Fibroblast of villous mesenchyme (primary cell): ENCODE data around the gene KIF21B. TPM values are rescaled to one million over a fixed set of nuclear protein-coding genes. Genes with fewer than 3 reads are reported as not detected.

Experiments
- DNase-seq: peaks from one replicate; pipeline ENCODE4 v3.0.0-alpha.2; 2010; ENCODE audit warnings: low read depth
- H3K4me3 ChIP-seq: 2 replicates; pipeline ENCODE4 v1.5.1; 2011; ENCODE audit warnings: low read depth, mild to moderate bottlenecking, low read length
- CTCF ChIP-seq: IDR thresholded peaks from 2 replicates; pipeline ENCODE4 v1.5.1; 2012; ENCODE audit warnings: low read depth, mild to moderate bottlenecking, low read length; ENCODE audit not compliant: insufficient read depth
- total RNA-seq: library from RNA; depleted of rRNA; stranded (reverse); fragments of >200 nt; gene quantifications from 2 replicates; pipeline ENCODE4 v1.2.3, GENCODE V29; 2012

Gene KIF21B
- total RNA-seq, 1 donor = under 0.01 TPM

GRCh38 chr1:201011616-201012015 lies 11.9 kb downstream of the KIF21B start:
- no peak for TF ChIP-seq CTCF
- DNase-seq = no peak
- no peak overlapping the region for H3K4me3 ChIP-seq

GRCh38 chr1:201009962-201010645 lies 13.4 kb downstream of the KIF21B start:
- DNase-seq = no peak

GRCh38 chr1:201008666-201009360 lies 14.7 kb downstream of the KIF21B start:
- no peak for DNase-seq
- H3K4me3 ChIP-seq = no peak overlapping the region
- TF ChIP-seq CTCF = no peak

More at GRCh38 chr1:201009962-201010645, 13.4 kb downstream of the KIF21B start:
- H3K4me3 ChIP-seq = no peak overlapping the region
- TF ChIP-seq CTCF = no peak

- DNase-seq = no peak
- no peak for TF ChIP-seq CTCF
- H3K4me3 ChIP-seq = no peak overlapping the region
These were observed 16.0 kb downstream of the KIF21B start for GRCh38 chr1:201007481-201007880.

- no peak for DNase-seq
- H3K4me3 ChIP-seq = no peak overlapping the region
- no peak for TF ChIP-seq CTCF
These were observed 17.1 kb downstream of the KIF21B start for GRCh38 chr1:201006450-201006849.

- H3K4me3 ChIP-seq = no peak overlapping the region
- TF ChIP-seq CTCF = no peak
- no peak for DNase-seq
These were observed 18.8 kb downstream of the KIF21B start for GRCh38 chr1:201004732-201005131.
